ENCODE data around the gene CSNK1G2. TPM values are rescaled to one million over a fixed set of nuclear protein-coding genes. Genes with fewer than 3 reads are reported as not detected.

CSNK1G2 gene
- polyA plus RNA-seq, 1 donor from 2014 or later, result 110 TPM

- H3K9ac ChIP-seq (ENCODE audit: low read length), result no peak overlapping the region
- H3K27ac ChIP-seq (ENCODE audit: low read length), result no peak overlapping the region
- no peaks in the 10 kb centered on the region for H3F3A ChIP-seq (ENCODE audit: insufficient read depth, low read length, poor library complexity, severe bottlenecking)
- no peaks in the 10 kb centered on the region for H3K79me2 ChIP-seq (replicated peaks; ENCODE audit: insufficient read depth, low read length)
- H3K4me2 ChIP-seq (ENCODE audit: low read length), result no peak overlapping the region
- H3K9me2 ChIP-seq (ENCODE audit: insufficient read depth, low read length), result no peaks in the 10 kb centered on the region
- no peak overlapping the region for H2AFZ ChIP-seq (ENCODE audit: low read depth, low read length)
- H3K27me3 ChIP-seq (ENCODE audit: insufficient read depth, low read depth, low read length), result no peaks in the 10 kb centered on the region
- no peaks in the 10 kb centered on the region for H3K9me3 ChIP-seq (ENCODE audit: low read length)
- H3K36me3 ChIP-seq (ENCODE audit: insufficient read depth, low read length), result no peaks in the 10 kb centered on the region
- TF ChIP-seq TAF1 (IDR thresholded peaks at IDR 0.05; ENCODE audit: low read depth), result no peak
- TF ChIP-seq EP300 (conservative IDR thresholded peaks at IDR 0.05; ENCODE audit: poor library complexity, severe bottlenecking), result no peak
- no peak for TF ChIP-seq MXI1 (conservative IDR thresholded peaks at IDR 0.05; ENCODE audit: poor library complexity, severe bottlenecking)
- TF ChIP-seq REST (IDR thresholded peaks at IDR 0.05; ENCODE audit: borderline replicate concordance), result no peak
- TF ChIP-seq CTCF (IDR thresholded peaks at IDR 0.05; ENCODE audit: poor library complexity, severe bottlenecking), result no peak
- no peak for TF ChIP-seq POLR2AphosphoS5 (IDR thresholded peaks at IDR 0.05)
- TF ChIP-seq RAD21 (conservative IDR thresholded peaks at IDR 0.05), result no peak
- TF ChIP-seq SMC3 (conservative IDR thresholded peaks at IDR 0.05; ENCODE audit: poor library complexity), result no peak
- no peak for TF ChIP-seq EZH2 (IDR thresholded peaks at IDR 0.05; ENCODE audit: borderline replicate concordance, insufficient read depth, low read length, poor library complexity, severe bottlenecking)
- H3K4me3 ChIP-seq (ENCODE audit: low read length), result no peak overlapping the region
- H4K20me1 ChIP-seq (ENCODE audit: insufficient read depth), result no peaks in the 10 kb centered on the region
These were observed 48.7 kb downstream of the CSNK1G2 start for GRCh38 chr19:1989513-1990229.

- H3K9ac ChIP-seq (ENCODE audit: low read length), result no peak overlapping the region
- H3K79me2 ChIP-seq (replicated peaks; ENCODE audit: insufficient read depth, low read length), result no peaks in the 10 kb centered on the region
- no peak for TF ChIP-seq REST (IDR thresholded peaks at IDR 0.05; ENCODE audit: borderline replicate concordance)
- TF ChIP-seq RAD21 (conservative IDR thresholded peaks at IDR 0.05), result no peak
- no peak for TF ChIP-seq SMC3 (conservative IDR thresholded peaks at IDR 0.05; ENCODE audit: poor library complexity)
- TF ChIP-seq TAF1 (IDR thresholded peaks at IDR 0.05; ENCODE audit: low read depth), result no peak
- no peak for TF ChIP-seq EZH2 (IDR thresholded peaks at IDR 0.05; ENCODE audit: borderline replicate concordance, insufficient read depth, low read length, poor library complexity, severe bottlenecking)
- no peak for TF ChIP-seq MXI1 (conservative IDR thresholded peaks at IDR 0.05; ENCODE audit: poor library complexity, severe bottlenecking)
- no peak for TF ChIP-seq POLR2AphosphoS5 (IDR thresholded peaks at IDR 0.05)
- no peak for TF ChIP-seq CTCF (IDR thresholded peaks at IDR 0.05; ENCODE audit: poor library complexity, severe bottlenecking)
- TF ChIP-seq EP300 (conservative IDR thresholded peaks at IDR 0.05; ENCODE audit: poor library complexity, severe bottlenecking), result no peak
- H3K27ac ChIP-seq (ENCODE audit: low read length), result no peak overlapping the region
- no peaks in the 10 kb centered on the region for H3K36me3 ChIP-seq (ENCODE audit: insufficient read depth, low read length)
- H2AFZ ChIP-seq (ENCODE audit: low read depth, low read length), result no peak overlapping the region
- no peak overlapping the region for H3K4me2 ChIP-seq (ENCODE audit: low read length)
- H3K9me2 ChIP-seq (ENCODE audit: insufficient read depth, low read length), result no peaks in the 10 kb centered on the region
- H4K20me1 ChIP-seq (ENCODE audit: insufficient read depth), result no peaks in the 10 kb centered on the region
- no peaks in the 10 kb centered on the region for H3F3A ChIP-seq (ENCODE audit: insufficient read depth, low read length, poor library complexity, severe bottlenecking)
- H3K9me3 ChIP-seq (ENCODE audit: low read length), result no peaks in the 10 kb centered on the region
- no peak overlapping the region for H3K4me3 ChIP-seq (ENCODE audit: low read length)
- no peaks in the 10 kb centered on the region for H3K27me3 ChIP-seq (ENCODE audit: insufficient read depth, low read depth, low read length)
These were observed 49.5 kb downstream of the CSNK1G2 start for GRCh38 chr19:1990230-1991017.

All from neural cell (in vitro differentiated cells).